ENCODE data around the gene PTPRK. TPM values are rescaled to one million over a fixed set of nuclear protein-coding genes. Genes with fewer than 3 reads are reported as not detected.

The PTPRK gene
- polyA plus RNA-seq, 1 donor (not counting 4 experiments of a cell fraction or from before 2014, with no cell fraction given) = 52.7 TPM

GRCh38 chr6:128512296-128512695, 8.1 kb downstream of the PTPRK start:
- Histone ChIP-seq H3K4me1 (ENCODE audit: control insufficient read depth, extremely low read depth, insufficient read depth, low read length) (peaks cover 81% of the 10 kb centered on the region), H3K4me2 (ENCODE audit: control insufficient read depth, extremely low read depth, insufficient read depth, low read depth, low read length) (peak overlapping the region; percentile 84)

DNA sequence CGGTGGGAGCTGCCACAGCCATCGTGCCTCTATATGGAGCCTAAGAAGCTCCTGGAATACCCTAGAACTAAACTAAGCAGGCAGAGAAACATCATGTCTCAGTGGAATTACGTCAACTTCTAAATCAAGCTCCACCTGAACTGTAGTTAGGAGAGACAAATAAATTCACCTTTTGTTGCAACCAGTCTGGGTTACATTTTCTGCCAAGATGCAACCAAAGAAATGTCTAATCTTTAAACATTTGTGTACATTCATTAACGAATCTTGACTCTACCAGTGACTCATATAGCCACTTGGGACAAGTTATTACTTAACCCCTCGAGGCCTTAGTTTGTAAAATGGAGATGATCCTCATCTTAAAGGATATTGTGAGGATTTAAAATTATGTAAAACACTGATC, 8.9 kb downstream of the PTPRK start:
- TF ChIP-seq EZH2 (IDR thresholded peaks at IDR 0.05; ENCODE audit: low read length) = no peak
- TF ChIP-seq, protein P1, sequence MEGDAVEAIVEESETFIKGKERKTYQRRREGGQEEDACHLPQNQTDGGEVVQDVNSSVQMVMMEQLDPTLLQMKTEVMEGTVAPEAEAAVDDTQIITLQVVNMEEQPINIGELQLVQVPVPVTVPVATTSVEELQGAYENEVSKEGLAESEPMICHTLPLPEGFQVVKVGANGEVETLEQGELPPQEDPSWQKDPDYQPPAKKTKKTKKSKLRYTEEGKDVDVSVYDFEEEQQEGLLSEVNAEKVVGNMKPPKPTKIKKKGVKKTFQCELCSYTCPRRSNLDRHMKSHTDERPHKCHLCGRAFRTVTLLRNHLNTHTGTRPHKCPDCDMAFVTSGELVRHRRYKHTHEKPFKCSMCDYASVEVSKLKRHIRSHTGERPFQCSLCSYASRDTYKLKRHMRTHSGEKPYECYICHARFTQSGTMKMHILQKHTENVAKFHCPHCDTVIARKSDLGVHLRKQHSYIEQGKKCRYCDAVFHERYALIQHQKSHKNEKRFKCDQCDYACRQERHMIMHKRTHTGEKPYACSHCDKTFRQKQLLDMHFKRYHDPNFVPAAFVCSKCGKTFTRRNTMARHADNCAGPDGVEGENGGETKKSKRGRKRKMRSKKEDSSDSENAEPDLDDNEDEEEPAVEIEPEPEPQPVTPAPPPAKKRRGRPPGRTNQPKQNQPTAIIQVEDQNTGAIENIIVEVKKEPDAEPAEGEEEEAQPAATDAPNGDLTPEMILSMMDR (optimal IDR thresholded peaks at IDR 0.05 in 1 of 3, IDR thresholded peaks at IDR 0.05 in 1 of 3, conservative IDR thresholded peaks at IDR 0.05 in 1 of 3; ENCODE audit: extremely low read depth in 1 of 3, insufficient read depth in 2 of 3, low read length in 3 of 3) = no peak
- H3K36me3 ChIP-seq (ENCODE audit: control insufficient read depth in 2 of 2, extremely low read depth in 1 of 2, insufficient read depth in 2 of 2, low read length in 2 of 2) = no peaks in the 10 kb centered on the region
- H3K9me1 ChIP-seq (ENCODE audit: control insufficient read depth, extremely low read depth, insufficient read depth, low read length) = peaks cover 3% of the 10 kb centered on the region
- H3K27me3 ChIP-seq (ENCODE audit: control insufficient read depth, extremely low read depth, insufficient read depth, low read length) = no peaks in the 10 kb centered on the region
- DNase-seq (ENCODE audit: low read depth, low spot score) (peak; percentile 58), FAIRE-seq (peak; percentile 86)
- H3K9me3 ChIP-seq (ENCODE audit: control insufficient read depth, low read depth, low read length) = no peaks in the 10 kb centered on the region
- peak overlapping the region; percentile 73 for H3K9ac ChIP-seq (ENCODE audit: control insufficient read depth, extremely low read depth, insufficient read depth, low read length)
- peak overlapping the region; percentile 84 for H3K4me2 ChIP-seq (ENCODE audit: control insufficient read depth, extremely low read depth, insufficient read depth, low read depth, low read length)
- H3K79me2 ChIP-seq (ENCODE audit: control insufficient read depth, insufficient read depth, low read length) = peaks cover 88% of the 10 kb centered on the region
- H3K27ac ChIP-seq (ENCODE audit: control insufficient read depth, insufficient read depth, low read length) = peak overlapping the region; percentile 95
- dilution Hi-C loops (cut with MboI; ENCODE audit: extremely low pct_ligation_motif_present, low sequenced_read_pairs) = no loop called here
- H4K20me1 ChIP-seq (ENCODE audit: control insufficient read depth, extremely low read depth, insufficient read depth, low read length) = peaks cover 5% of the 10 kb centered on the region
- peak overlapping the region in 2 of 3 experiments; percentile 37 to 44 for H3K4me3 ChIP-seq (ENCODE audit: control insufficient read depth in 2 of 3, extremely low read depth in 1 of 3, insufficient read depth in 2 of 3, low read depth in 1 of 3, low read length in 3 of 3)
- peak overlapping the region; percentile 34 for H2AFZ ChIP-seq (ENCODE audit: control insufficient read depth, low read length)
- peaks cover 80% of the 10 kb centered on the region for H3K4me1 ChIP-seq (ENCODE audit: control insufficient read depth, extremely low read depth, insufficient read depth, low read length)

More at GRCh38 chr6:128512296-128512695, 8.1 kb downstream of the PTPRK start:
- Histone ChIP-seq H3K27me3 (ENCODE audit: control insufficient read depth, extremely low read depth, insufficient read depth, low read length) (no peaks in the 10 kb centered on the region), H2AFZ (ENCODE audit: control insufficient read depth, low read length) (no peak overlapping the region), H3K79me2 (ENCODE audit: control insufficient read depth, insufficient read depth, low read length) (peaks cover 88% of the 10 kb centered on the region), H3K9me1 (ENCODE audit: control insufficient read depth, extremely low read depth, insufficient read depth, low read length) (peaks cover 3% of the 10 kb centered on the region), H3K4me3 (ENCODE audit: control insufficient read depth in 2 of 3, extremely low read depth in 1 of 3, insufficient read depth in 2 of 3, low read depth in 1 of 3, low read length in 3 of 3) (no peak overlapping the region), H3K36me3 (ENCODE audit: control insufficient read depth in 2 of 2, extremely low read depth in 1 of 2, insufficient read depth in 2 of 2, low read length in 2 of 2) (no peaks in the 10 kb centered on the region), H3K9me3 (ENCODE audit: control insufficient read depth, low read depth, low read length) (no peaks in the 10 kb centered on the region), H4K20me1 (ENCODE audit: control insufficient read depth, extremely low read depth, insufficient read depth, low read length) (peaks cover 5% of the 10 kb centered on the region), H3K9ac (ENCODE audit: control insufficient read depth, extremely low read depth, insufficient read depth, low read length) (peak overlapping the region; percentile 60), H3K27ac (ENCODE audit: control insufficient read depth, insufficient read depth, low read length) (peak overlapping the region; percentile 95)
- dilution Hi-C loops (cut with MboI; ENCODE audit: extremely low pct_ligation_motif_present, low sequenced_read_pairs) = no loop called here
- no peak for DNase-seq (ENCODE audit: low read depth, low spot score)
- TF ChIP-seq, protein P1 (optimal IDR thresholded peaks at IDR 0.05 in 1 of 3, IDR thresholded peaks at IDR 0.05 in 1 of 3, conservative IDR thresholded peaks at IDR 0.05 in 1 of 3; ENCODE audit: extremely low read depth in 1 of 3, insufficient read depth in 2 of 3, low read length in 3 of 3) = no peak
- no peak for TF ChIP-seq EZH2 (IDR thresholded peaks at IDR 0.05; ENCODE audit: low read length)
- no peak for FAIRE-seq

Data from keratinocyte (primary cell).